Nephron progenitor cell (in vitro differentiated cells): Measurements from ENCODE around the gene RNU5B-1.

ENCODE experiments used
- DNase-seq: peaks from one replicate; pipeline ENCODE4 v3.0.0; 2021
- H3K27ac Mint-ChIP-seq: 2 replicates; pipeline ENCODE4 v1.8.0; 2021; ENCODE audit warnings: mild to moderate bottlenecking, moderate library complexity, mixed read lengths
- H3K27me3 Mint-ChIP-seq: 2 replicates; pipeline ENCODE4 v1.8.0; 2021; ENCODE audit warnings: mild to moderate bottlenecking, low read depth, mixed read lengths; ENCODE audit not compliant: poor library complexity
- H3K36me3 Mint-ChIP-seq: 2 replicates; pipeline ENCODE4 v1.8.0; 2021; ENCODE audit warnings: low read depth, mixed read lengths
- H3K4me1 Mint-ChIP-seq: 2 replicates; pipeline ENCODE4 v1.8.0; 2021; ENCODE audit warnings: mixed read lengths
- H3K4me3 Mint-ChIP-seq: 2 replicates; pipeline ENCODE4 v1.8.0; 2021; ENCODE audit warnings: mild to moderate bottlenecking, moderate library complexity, mixed read lengths
- H3K9me3 Mint-ChIP-seq: 2 replicates; pipeline ENCODE4 v1.8.0; 2021; ENCODE audit warnings: mild to moderate bottlenecking, moderate library complexity, mixed read lengths
- TF ChIP-seq, protein P1 (sequence below): fragments of 200-600 bp; sonication (generic); IDR thresholded peaks from 2 replicates; pipeline ENCODE4 v1.5.0; 2021; ENCODE audit warnings: antibody characterized with exemption

The RNU5B-1 gene

DNA sequence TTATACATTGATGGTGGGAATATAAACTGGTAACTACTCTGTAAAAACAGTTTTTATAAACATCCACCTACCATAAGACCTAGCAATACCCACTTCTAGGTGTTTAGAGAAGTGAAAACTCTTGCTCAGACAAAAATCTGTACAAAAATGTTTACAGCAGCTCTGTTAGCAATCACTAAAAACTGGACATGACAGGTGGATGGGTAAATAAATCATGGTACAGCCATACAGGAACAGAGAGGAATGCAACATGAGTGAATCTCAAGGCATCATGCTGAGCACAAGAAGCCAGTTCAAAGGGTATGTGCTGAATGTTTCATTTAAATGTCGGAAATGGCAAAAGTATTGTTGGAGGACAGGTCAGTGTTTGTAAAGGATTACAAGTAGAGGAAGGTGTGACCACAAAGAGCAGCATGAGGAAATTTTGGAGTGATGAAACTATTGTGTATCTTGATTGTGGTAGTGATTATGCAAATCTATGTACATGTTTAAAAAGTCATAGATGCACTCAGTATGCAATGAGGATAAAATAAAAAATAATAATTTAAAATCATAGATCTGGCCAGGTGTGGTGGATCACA is 11.4 kb upstream of the RNU5B-1 start:
- no peaks in the 10 kb centered on the region for H3K9me3 Mint-ChIP-seq
- H3K27ac Mint-ChIP-seq = no peak overlapping the region
- peaks cover 17% of the 10 kb centered on the region for H3K4me1 Mint-ChIP-seq
- DNase-seq = no peak
- H3K36me3 Mint-ChIP-seq = no peaks in the 10 kb centered on the region
- peaks cover 3% of the 10 kb centered on the region for H3K27me3 Mint-ChIP-seq
- TF ChIP-seq, protein P1, sequence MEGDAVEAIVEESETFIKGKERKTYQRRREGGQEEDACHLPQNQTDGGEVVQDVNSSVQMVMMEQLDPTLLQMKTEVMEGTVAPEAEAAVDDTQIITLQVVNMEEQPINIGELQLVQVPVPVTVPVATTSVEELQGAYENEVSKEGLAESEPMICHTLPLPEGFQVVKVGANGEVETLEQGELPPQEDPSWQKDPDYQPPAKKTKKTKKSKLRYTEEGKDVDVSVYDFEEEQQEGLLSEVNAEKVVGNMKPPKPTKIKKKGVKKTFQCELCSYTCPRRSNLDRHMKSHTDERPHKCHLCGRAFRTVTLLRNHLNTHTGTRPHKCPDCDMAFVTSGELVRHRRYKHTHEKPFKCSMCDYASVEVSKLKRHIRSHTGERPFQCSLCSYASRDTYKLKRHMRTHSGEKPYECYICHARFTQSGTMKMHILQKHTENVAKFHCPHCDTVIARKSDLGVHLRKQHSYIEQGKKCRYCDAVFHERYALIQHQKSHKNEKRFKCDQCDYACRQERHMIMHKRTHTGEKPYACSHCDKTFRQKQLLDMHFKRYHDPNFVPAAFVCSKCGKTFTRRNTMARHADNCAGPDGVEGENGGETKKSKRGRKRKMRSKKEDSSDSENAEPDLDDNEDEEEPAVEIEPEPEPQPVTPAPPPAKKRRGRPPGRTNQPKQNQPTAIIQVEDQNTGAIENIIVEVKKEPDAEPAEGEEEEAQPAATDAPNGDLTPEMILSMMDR = no peak
- no peak overlapping the region for H3K4me3 Mint-ChIP-seq

DNA sequence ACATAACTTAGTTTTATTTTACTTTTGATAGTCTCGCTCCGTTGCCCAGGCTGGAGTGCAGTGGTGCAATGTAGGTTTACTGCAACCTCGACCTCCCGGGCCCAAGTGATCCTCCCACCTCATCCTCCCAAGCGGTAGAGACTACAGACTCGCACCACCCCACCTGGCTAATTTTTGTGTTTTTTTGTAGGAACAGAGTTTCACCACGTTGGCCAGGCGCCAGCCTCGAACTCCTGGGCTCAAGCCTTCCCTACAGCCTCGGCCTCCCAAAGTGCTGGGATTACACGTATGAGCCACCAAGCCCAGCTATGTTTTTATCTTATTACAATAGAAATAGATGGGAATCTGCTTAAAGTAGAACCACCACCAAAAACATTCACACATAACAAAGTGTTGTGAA is 5.7 kb upstream of the RNU5B-1 start:
- Mint-ChIP-seq H3K9me3 (no peaks in the 10 kb centered on the region), H3K27ac (no peak overlapping the region), H3K4me1 (peaks cover 51% of the 10 kb centered on the region), H3K36me3 (no peaks in the 10 kb centered on the region), H3K27me3 (peaks cover 8% of the 10 kb centered on the region), H3K4me3 (peak overlapping the region; percentile 35)
- DNase-seq = no peak
- TF ChIP-seq, protein P1 = no peak

DNA sequence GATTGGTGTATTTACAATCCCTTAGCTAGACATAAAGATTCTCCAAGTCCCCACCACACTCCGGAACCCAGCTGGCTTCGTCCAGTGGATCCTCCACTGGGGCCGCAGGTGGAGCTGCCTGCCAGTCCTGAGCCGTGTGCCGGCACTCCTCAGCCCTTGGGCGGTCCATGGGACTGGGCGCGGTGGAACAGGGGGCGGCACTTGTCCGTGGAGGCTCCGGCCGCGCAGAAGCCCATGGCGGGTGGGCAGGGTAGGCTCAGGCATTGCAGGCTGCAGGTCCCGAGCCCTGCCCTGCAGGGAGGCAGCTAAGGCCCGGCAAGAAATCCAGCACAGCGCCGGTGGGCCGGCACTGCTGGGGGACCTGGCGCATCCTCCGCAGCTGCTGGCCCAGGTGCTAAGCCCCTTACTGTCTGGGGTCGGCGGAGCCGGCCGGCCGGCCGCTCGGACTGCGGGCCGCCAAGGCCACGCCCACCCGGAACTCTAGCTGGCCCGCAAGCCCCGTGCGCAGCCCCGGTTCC is 3.5 kb upstream of the RNU5B-1 start:
- H3K27ac Mint-ChIP-seq = no peak overlapping the region
- H3K36me3 Mint-ChIP-seq = no peaks in the 10 kb centered on the region
- no peak for DNase-seq
- no peaks in the 10 kb centered on the region for H3K9me3 Mint-ChIP-seq
- peaks cover 8% of the 10 kb centered on the region for H3K27me3 Mint-ChIP-seq
- H3K4me1 Mint-ChIP-seq = peaks cover 58% of the 10 kb centered on the region
- TF ChIP-seq, protein P1 = no peak
- no peak overlapping the region for H3K4me3 Mint-ChIP-seq

DNA sequence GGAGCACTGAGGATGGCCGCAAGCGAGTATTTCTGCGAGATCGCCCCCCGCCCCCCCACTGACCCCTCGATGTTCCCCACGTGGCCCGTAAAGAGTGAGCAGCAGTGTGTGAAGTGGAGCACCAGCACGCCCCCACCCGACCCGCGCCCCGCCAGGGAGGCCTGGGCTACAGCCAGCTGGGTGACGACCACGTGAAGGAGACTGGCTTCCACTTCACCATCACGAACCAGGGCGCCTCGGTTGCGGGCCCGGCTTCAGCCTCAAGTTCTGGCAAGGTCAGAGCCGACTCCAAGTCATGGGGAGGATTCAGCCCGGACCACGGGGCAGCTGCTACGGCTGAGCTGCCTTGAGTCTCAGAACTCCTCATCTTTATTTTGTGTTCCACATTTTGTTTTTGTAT is 2.4 kb upstream of the RNU5B-1 start:
- H3K4me1 Mint-ChIP-seq = peaks cover 61% of the 10 kb centered on the region
- H3K27me3 Mint-ChIP-seq = peaks cover 8% of the 10 kb centered on the region
- TF ChIP-seq, protein P1 = no peak
- H3K4me3 Mint-ChIP-seq = no peak overlapping the region
- H3K9me3 Mint-ChIP-seq = no peaks in the 10 kb centered on the region
- no peaks in the 10 kb centered on the region for H3K36me3 Mint-ChIP-seq
- no peak for DNase-seq
- no peak overlapping the region for H3K27ac Mint-ChIP-seq

DNA sequence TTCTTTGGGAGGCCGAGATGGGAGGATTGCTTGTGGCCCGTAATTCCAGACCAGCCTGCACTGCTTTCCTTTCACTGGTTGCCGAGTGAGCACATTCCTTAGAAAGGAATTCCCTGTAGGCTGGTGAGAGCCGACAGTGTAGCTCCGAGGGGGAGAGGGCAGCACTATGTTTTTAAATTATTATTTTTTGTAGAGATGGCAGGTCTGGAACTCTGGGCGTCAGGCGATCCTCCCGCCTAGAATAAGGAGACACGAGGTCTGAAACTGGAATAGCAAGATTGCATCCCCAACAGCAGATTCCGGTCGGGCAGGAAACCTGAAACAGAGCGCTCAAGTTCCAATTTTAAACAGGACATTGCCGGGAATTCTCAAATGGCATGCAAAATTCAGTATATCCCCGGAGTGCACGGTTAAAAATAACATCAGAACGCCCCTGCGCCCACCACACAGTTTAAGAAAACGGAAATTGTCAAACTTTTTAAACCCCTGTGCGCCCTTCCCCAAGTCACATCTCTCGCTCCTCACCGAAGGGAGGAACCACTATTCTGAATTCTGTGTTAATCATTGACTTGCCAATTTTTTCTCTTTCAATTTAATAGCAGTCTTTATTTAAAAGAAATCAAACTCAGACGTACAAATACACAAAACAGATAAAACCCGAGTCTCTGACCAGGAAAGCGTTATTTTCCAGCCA is 643 bp upstream of the RNU5B-1 start:
- peak; percentile 36 for DNase-seq
- Mint-ChIP-seq H3K4me1 (peaks cover 47% of the 10 kb centered on the region), H3K9me3 (no peaks in the 10 kb centered on the region), H3K36me3 (no peaks in the 10 kb centered on the region), H3K27me3 (peaks cover 6% of the 10 kb centered on the region), H3K4me3 (peak overlapping the region; percentile 84), H3K27ac (peak overlapping the region; percentile 100)
- TF ChIP-seq, protein P1 = no peak
